ENCODE measurements around the gene KCNT2.

GRCh38 chr1:196513821-196514220 lies 94.4 kb downstream of the KCNT2 start:
- TF ChIP-seq CTCF (IDR thresholded peaks at IDR 0.05; ENCODE audit: poor library complexity) (no peak), EZH2 (IDR thresholded peaks at IDR 0.05; ENCODE audit: borderline replicate concordance) (no peak), EZH2phosphoT487 (IDR thresholded peaks at IDR 0.05; ENCODE audit: low read depth, severe bottlenecking, unreplicated experiment) (no peak)
